Endodermal cell (in vitro differentiated cells): ENCODE results near the gene DGKB. TPM values are rescaled to one million over a fixed set of nuclear protein-coding genes. Genes with fewer than 3 reads are reported as not detected.

Experiments
- DNase-seq: peaks from one replicate; pipeline ENCODE4 v3.0.0-alpha.2; 2017
- H3K27ac ChIP-seq: 2 replicates; pipeline ENCODE4 v1.5.1; 2013; ENCODE audit warnings: mild to moderate bottlenecking, low read depth, low read length, moderate library complexity
- H3K27me3 ChIP-seq: 2 replicates; pipeline ENCODE4 v1.6.1; 2013; ENCODE audit warnings: mild to moderate bottlenecking, low read length, moderate library complexity; ENCODE audit not compliant: insufficient read depth, control insufficient read depth, poor library complexity, severe bottlenecking
- H3K36me3 ChIP-seq: 2 replicates; pipeline ENCODE4 v1.7.0; 2013; ENCODE audit warnings: mild to moderate bottlenecking, low read length, moderate library complexity; ENCODE audit not compliant: control insufficient read depth, insufficient read depth
- H3K4me1 ChIP-seq: one replicate; pipeline ENCODE4 v1.7.0; 2013; ENCODE audit warnings: low read length; ENCODE audit not compliant: control insufficient read depth, insufficient read depth
- H3K4me3 ChIP-seq: 2 replicates; pipeline ENCODE4 v1.5.1; 2013; ENCODE audit warnings: mild to moderate bottlenecking, low read length, moderate library complexity
- H3K9ac ChIP-seq: 2 replicates; pipeline ENCODE4 v1.6.1; 2013; ENCODE audit warnings: mild to moderate bottlenecking, low read length, moderate library complexity; ENCODE audit not compliant: poor library complexity, severe bottlenecking; ENCODE audit errors: extremely low read depth
- H3K9me3 ChIP-seq: 2 replicates; pipeline ENCODE4 v1.6.1; 2013; ENCODE audit warnings: mild to moderate bottlenecking, low read length, moderate library complexity; ENCODE audit not compliant: control insufficient read depth
- H3K27ac Mint-ChIP-seq: 2 replicates; pipeline ENCODE4 v1.8.0; 2020; ENCODE audit warnings: mixed read lengths
- H3K27me3 Mint-ChIP-seq: 2 replicates; pipeline ENCODE4 v1.8.0; 2021; ENCODE audit warnings: mild to moderate bottlenecking, mixed read lengths; ENCODE audit not compliant: insufficient read depth
- H3K36me3 Mint-ChIP-seq: 2 replicates; pipeline ENCODE4 v1.8.0; 2020; ENCODE audit warnings: low read depth, mixed read lengths
- H3K4me1 Mint-ChIP-seq: 2 replicates; pipeline ENCODE4 v1.8.0; 2020; ENCODE audit warnings: mixed read lengths
- H3K4me3 Mint-ChIP-seq: 2 replicates; pipeline ENCODE4 v1.8.0; 2020; ENCODE audit warnings: mild to moderate bottlenecking, moderate library complexity, mixed read lengths
- H3K9me3 Mint-ChIP-seq: 2 replicates; pipeline ENCODE4 v1.8.0; 2020; ENCODE audit warnings: mild to moderate bottlenecking, mixed read lengths
- WGBS, 2 experiments: methylation state at CpG; one replicate each; pipeline versions ENCODE4 v1.1.5 to v1.1.7; 2013; ENCODE audit warnings: missing lambda C conversion rate in 2 of 2, mixed read lengths in 1 of 2; ENCODE audit not compliant: insufficient coverage in 1 of 2, insufficient read length in 1 of 2; 5-methylcytosine and 5-hydroxymethylcytosine counted together
- total RNA-seq, 2 donors: library from RNA; stranded (reverse); fragmentation: NEBNext Ultra II Directional in 1 of 2; extraction: Animal tissue kit (Norgen Biotek cat#: 25700) in 1 of 2; gene quantifications; 2 replicates in 1 of 2; 3 replicates in 1 of 2; pipeline ENCODE4 v1.2.1, GENCODE V29; 2021
- TF ChIP-seq, protein P1 (sequence below): fragments of 200-600 bp; sonication (generic); conservative IDR thresholded peaks from 2 replicates; pipeline ENCODE4 v1.5.0; 2021; ENCODE audit warnings: antibody characterized with exemption, mild to moderate bottlenecking

The DGKB gene
- total RNA-seq, 2 donors from 2014 or later: 5.1 to 5.2 TPM

- no peak overlapping the region for H3K9ac ChIP-seq
- no peak overlapping the region for H3K4me3 ChIP-seq
- no peak overlapping the region for H3K27ac ChIP-seq
- 95% methylated on average over 2 of the region's 2 CpGs for WGBS, 2 experiments
- no peak for DNase-seq
- TF ChIP-seq, protein P1, sequence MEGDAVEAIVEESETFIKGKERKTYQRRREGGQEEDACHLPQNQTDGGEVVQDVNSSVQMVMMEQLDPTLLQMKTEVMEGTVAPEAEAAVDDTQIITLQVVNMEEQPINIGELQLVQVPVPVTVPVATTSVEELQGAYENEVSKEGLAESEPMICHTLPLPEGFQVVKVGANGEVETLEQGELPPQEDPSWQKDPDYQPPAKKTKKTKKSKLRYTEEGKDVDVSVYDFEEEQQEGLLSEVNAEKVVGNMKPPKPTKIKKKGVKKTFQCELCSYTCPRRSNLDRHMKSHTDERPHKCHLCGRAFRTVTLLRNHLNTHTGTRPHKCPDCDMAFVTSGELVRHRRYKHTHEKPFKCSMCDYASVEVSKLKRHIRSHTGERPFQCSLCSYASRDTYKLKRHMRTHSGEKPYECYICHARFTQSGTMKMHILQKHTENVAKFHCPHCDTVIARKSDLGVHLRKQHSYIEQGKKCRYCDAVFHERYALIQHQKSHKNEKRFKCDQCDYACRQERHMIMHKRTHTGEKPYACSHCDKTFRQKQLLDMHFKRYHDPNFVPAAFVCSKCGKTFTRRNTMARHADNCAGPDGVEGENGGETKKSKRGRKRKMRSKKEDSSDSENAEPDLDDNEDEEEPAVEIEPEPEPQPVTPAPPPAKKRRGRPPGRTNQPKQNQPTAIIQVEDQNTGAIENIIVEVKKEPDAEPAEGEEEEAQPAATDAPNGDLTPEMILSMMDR: no peak
- Mint-ChIP-seq H3K4me1 (no peaks in the 10 kb centered on the region), H3K27ac (no peak overlapping the region), H3K36me3 (no peaks in the 10 kb centered on the region), H3K27me3 (no peaks in the 10 kb centered on the region), H3K9me3 (no peaks in the 10 kb centered on the region), H3K4me3 (no peak overlapping the region)
- H3K27me3 ChIP-seq: no peaks in the 10 kb centered on the region
- no peaks in the 10 kb centered on the region for H3K36me3 ChIP-seq
- no peaks in the 10 kb centered on the region for H3K9me3 ChIP-seq
- no peaks in the 10 kb centered on the region for H3K4me1 ChIP-seq
Measured at GRCh38 chr7:14821757-14822480, 80.6 kb downstream of the DGKB start.

DNA sequence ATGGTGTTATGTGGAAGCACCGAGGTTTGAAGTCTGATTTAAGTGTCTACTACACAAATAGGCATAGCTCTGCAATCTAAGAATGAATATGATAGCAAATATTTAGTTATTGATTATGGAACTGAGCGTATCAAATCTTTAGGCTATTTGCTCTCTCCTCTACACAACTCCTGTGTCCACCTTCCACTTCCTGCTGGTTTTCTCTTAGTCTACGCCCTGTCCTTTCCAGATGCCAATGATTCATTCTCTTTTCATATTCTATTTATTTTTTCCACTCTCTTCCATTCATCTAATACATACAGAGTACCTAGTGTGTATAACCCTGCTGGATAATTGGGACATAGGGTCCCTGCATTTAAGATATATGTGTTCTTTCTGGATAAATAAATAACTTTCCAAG lies 83.7 kb downstream of the DGKB start:
- H3K27me3 Mint-ChIP-seq: no peaks in the 10 kb centered on the region
- no peak overlapping the region for H3K9ac ChIP-seq
- H3K4me1 ChIP-seq: no peaks in the 10 kb centered on the region
- no peak overlapping the region for H3K27ac ChIP-seq
- no peaks in the 10 kb centered on the region for H3K4me1 Mint-ChIP-seq
- H3K4me3 Mint-ChIP-seq: no peak overlapping the region
- H3K9me3 ChIP-seq: no peaks in the 10 kb centered on the region
- H3K27me3 ChIP-seq: no peaks in the 10 kb centered on the region
- H3K27ac Mint-ChIP-seq: no peak overlapping the region
- H3K36me3 ChIP-seq: no peaks in the 10 kb centered on the region
- no peak for DNase-seq
- H3K4me3 ChIP-seq: no peak overlapping the region
- TF ChIP-seq, protein P1: no peak
- no peaks in the 10 kb centered on the region for H3K9me3 Mint-ChIP-seq
- H3K36me3 Mint-ChIP-seq: no peaks in the 10 kb centered on the region
- 83 to 93% methylated on average over 2 to 3 of the region's 3 CpGs for WGBS, 2 experiments

GRCh38 chr7:14817829-14818614 lies 84.5 kb downstream of the DGKB start:
- no peaks in the 10 kb centered on the region for H3K27me3 Mint-ChIP-seq
- no peaks in the 10 kb centered on the region for H3K9me3 Mint-ChIP-seq
- Histone ChIP-seq H3K27me3 (no peaks in the 10 kb centered on the region), H3K9me3 (no peaks in the 10 kb centered on the region), H3K36me3 (no peaks in the 10 kb centered on the region), H3K4me1 (no peaks in the 10 kb centered on the region), H3K9ac (no peak overlapping the region), H3K27ac (no peak overlapping the region), H3K4me3 (no peak overlapping the region)
- no peak overlapping the region for H3K27ac Mint-ChIP-seq
- H3K4me1 Mint-ChIP-seq: no peaks in the 10 kb centered on the region
- DNase-seq: no peak
- TF ChIP-seq, protein P1: no peak
- WGBS, 2 experiments: 86 to 91% methylated on average over 2 to 4 of the region's 4 CpGs
- no peak overlapping the region for H3K4me3 Mint-ChIP-seq
- H3K36me3 Mint-ChIP-seq: no peaks in the 10 kb centered on the region
